GM12878 (cell line): ENCODE results near the gene ACTA2. TPM values are rescaled to one million over a fixed set of nuclear protein-coding genes. Genes with fewer than 3 reads are reported as not detected.
A peak's percentile ranks its signal among the peaks of the same experiment; 100 is the strongest.

Experiments used
- ATF7 ChIP-seq: fragments of 450-650 bp; IDR thresholded peaks from 2 replicates; pipeline ENCODE4 v1.6.1; 2016; ENCODE audit warnings: low read depth, mild to moderate bottlenecking
- BCL11A ChIP-seq: IDR thresholded peaks from 2 replicates; pipeline ENCODE4 v1.6.1; 2011; ENCODE audit warnings: low read depth, low read length
- CUX1 ChIP-seq: IDR thresholded peaks from 2 replicates; pipeline ENCODE4 v1.6.1; 2012; ENCODE audit warnings: improper control_type of control experiment, low read depth, low read length; ENCODE audit not compliant: insufficient replicate concordance
- E2F4 ChIP-seq: IDR thresholded peaks from 2 replicates; pipeline ENCODE4 v1.6.1; 2012; ENCODE audit warnings: low read depth, low read length, improper control_type of control experiment
- EGR1 ChIP-seq, 2 experiments: IDR thresholded peaks; 1 replicate in 1 of 2; 2 replicates in 1 of 2; pipeline ENCODE4 v1.6.1; 2011 to 2012; ENCODE audit warnings: low read depth in 2 of 2, low read length in 2 of 2, borderline replicate concordance in 1 of 2, mild to moderate bottlenecking in 1 of 2, moderate library complexity in 1 of 2
- GABPA ChIP-seq: IDR thresholded peaks from 2 replicates; pipeline ENCODE4 v1.6.1; 2014; ENCODE audit warnings: antibody characterized with exemption, low read depth, mild to moderate bottlenecking, inconsistent platforms
- HSF1 ChIP-seq: fragments of 150-350 bp; IDR thresholded peaks from 2 replicates; pipeline ENCODE4 v1.6.1; 2014; ENCODE audit warnings: mild to moderate bottlenecking, low read depth, low read length
- KDM1A ChIP-seq: fragments of 200-600 bp; sonication (generic); IDR thresholded peaks from 2 replicates; pipeline ENCODE4 v1.6.1; 2016; ENCODE audit warnings: borderline replicate concordance
- NKRF ChIP-seq: fragments of 450-650 bp; conservative IDR thresholded peaks from 2 replicates; pipeline ENCODE4 v1.6.1; 2017; ENCODE audit warnings: mild to moderate bottlenecking, moderate library complexity
- RELB ChIP-seq: fragments of 450-650 bp; IDR thresholded peaks from 2 replicates; pipeline ENCODE4 v1.6.1; 2017; ENCODE audit warnings: low read depth, mild to moderate bottlenecking, moderate library complexity
- SIN3A ChIP-seq: IDR thresholded peaks from 2 replicates; pipeline ENCODE4 v1.6.1; 2012; ENCODE audit warnings: low read depth, low read length, improper control_type of control experiment
- SMC3 ChIP-seq: IDR thresholded peaks from 2 replicates; pipeline ENCODE4 v1.6.1; 2011; ENCODE audit warnings: low read length, improper control_type of control experiment, borderline replicate concordance
- STAT3 ChIP-seq: IDR thresholded peaks from 2 replicates; pipeline ENCODE4 v1.6.1; 2011; ENCODE audit warnings: low read depth, low read length, improper control_type of control experiment
- TCF3 ChIP-seq: IDR thresholded peaks from 2 replicates; pipeline ENCODE4 v1.6.1; 2012; ENCODE audit warnings: low read depth, mild to moderate bottlenecking, low read length, borderline replicate concordance; ENCODE audit not compliant: insufficient read depth
- USF1 ChIP-seq: IDR thresholded peaks from 2 replicates; pipeline ENCODE4 v1.6.1; 2011; ENCODE audit warnings: borderline replicate concordance, low read depth, mild to moderate bottlenecking, moderate library complexity, mixed read lengths, low read length; ENCODE audit not compliant: insufficient read depth; ENCODE audit errors: extremely low read length
- polyA plus RNA-seq, 11 experiments: library from polyadenylated mRNA; depleted of rRNA in 4 of 11; unstranded in 6 of 11; stranded (reverse) in 5 of 11; fragments of >200 nt; fragmentation: Nextera tagmentation in 4 of 11; fragmentation: Illumina TruSeq in 1 of 11; extraction: Ambion mirVana in 4 of 11; extraction: Trizol in 1 of 11; gene quantifications; 1 replicate in 1 of 11; 2 replicates in 10 of 11; pipeline versions ENCODE4 v1.2.1 to v1.2.3, GENCODE V29; 2011 to 2016; ENCODE audit warnings: inconsistent platforms in 2 of 11, missing spikeins in 2 of 11, low read depth in 1 of 11
- total RNA-seq, 4 experiments: library from RNA; depleted of rRNA in 3 of 4; stranded (reverse); fragments of >200 nt in 3 of 4; fragmentation: Illumina TruSeq in 1 of 4; extraction: Trizol in 1 of 4; gene quantifications; 2 replicates each; pipeline versions ENCODE4 v1.2.1 to v1.2.3, GENCODE V29; 2013 to 2021

Gene ACTA2
- total and polyA plus RNA-seq, 10 of the 15 experiments (the other 5 are each of a cell fraction or from before 2014, with no cell fraction given), result 7.4 to 78.2 (median 32.4) TPM

- no peak for TF ChIP-seq BCL11A
- TF ChIP-seq GABPA, result no peak
- TF ChIP-seq SIN3A, result no peak; the same call in 1 of the 2 replicates
- TF ChIP-seq CUX1, result no peak
- TF ChIP-seq STAT3, result no peak
- TF ChIP-seq HSF1, result no peak
- peak; percentile 74; the same call in 1 of the 2 replicates for TF ChIP-seq TCF3
- no peak for TF ChIP-seq USF1
- peak; percentile 45; the same call in 1 of the 2 replicates for TF ChIP-seq ATF7
- TF ChIP-seq SMC3, result no peak
- no peak for TF ChIP-seq KDM1A
- TF ChIP-seq NKRF, result peak; percentile 44
- TF ChIP-seq EGR1 (IDR thresholded peaks at IDR 0.05; ENCODE audit: borderline replicate concordance in 1 of 2, low read depth in 2 of 2, low read length in 2 of 2), result peak in 1 of 2 experiments; percentile 4; a peak in 1 of 3 replicates
- TF ChIP-seq E2F4, result no peak
- peak; percentile 78 for TF ChIP-seq RELB
These were observed 38.0 kb upstream of the ACTA2 start, which contains the start of gene FAS (continued) for GRCh38 chr10:88990384-88991160.
